ENCODE measurements around the gene FOSL1.

FOSL1 gene

GRCh38 chr11:65863889-65864705 lies 36.1 kb downstream of the FOSL1 start:
- DNase-seq (ENCODE audit: low read depth, low spot score) = no peak

- DNase-seq (ENCODE audit: low read depth, low spot score) = no peak
Measured at GRCh38 chr11:65862941-65863888, 37.0 kb downstream of the FOSL1 start.

- no peak for DNase-seq (ENCODE audit: low read depth, low spot score)
Measured at GRCh38 chr11:65862191-65862735, 37.9 kb downstream of the FOSL1 start.

- no peak for DNase-seq (ENCODE audit: low read depth, low spot score)
Measured at GRCh38 chr11:65861533-65862183, 38.5 kb downstream of the FOSL1 start.

GRCh38 chr11:65861165-65861505 lies 39.1 kb downstream of the FOSL1 start:
- DNase-seq (ENCODE audit: low read depth, low spot score) = no peak

GRCh38 chr11:65860278-65861164 lies 39.7 kb downstream of the FOSL1 start, which contains the start of gene MUS81:
Gene MUS81 (plus strand): TSS chr11:65860433. CDS start chr11:65860754, 321 bp downstream.
- peak; percentile 96 for DNase-seq (ENCODE audit: low read depth, low spot score)

GRCh38 chr11:65859812-65860277 lies 40.3 kb downstream of the FOSL1 start:
- DNase-seq (ENCODE audit: low read depth, low spot score) = no peak

- peak; percentile 98 for DNase-seq (ENCODE audit: low read depth, low spot score)
Measured at GRCh38 chr11:65859095-65859811, 40.9 kb downstream of the FOSL1 start.

- DNase-seq (ENCODE audit: low read depth, low spot score) = no peak
Measured at GRCh38 chr11:65858681-65859087, 41.5 kb downstream of the FOSL1 start.

- DNase-seq (ENCODE audit: low read depth, low spot score) = peak; percentile 93
Measured at GRCh38 chr11:65857853-65858680, 42.1 kb downstream of the FOSL1 start, which contains the start of gene CFL1. Gene CFL1 (minus strand): TSS chr11:65858180. CDS start chr11:65858099, 81 bp downstream.

GRCh38 chr11:65857500-65857852 lies 42.7 kb downstream of the FOSL1 start:
- no peak for DNase-seq (ENCODE audit: low read depth, low spot score)

GRCh38 chr11:65856689-65857499 lies 43.3 kb downstream of the FOSL1 start:
- no peak for DNase-seq (ENCODE audit: low read depth, low spot score)

- no peak for DNase-seq (ENCODE audit: low read depth, low spot score)
Measured at GRCh38 chr11:65855927-65856363, 44.2 kb downstream of the FOSL1 start.

- no peak for DNase-seq (ENCODE audit: low read depth, low spot score)
Measured at GRCh38 chr11:65854852-65855837, 45.0 kb downstream of the FOSL1 start.

GRCh38 chr11:65854161-65854592 lies 46.0 kb downstream of the FOSL1 start:
- no peak for DNase-seq (ENCODE audit: low read depth, low spot score)

GRCh38 chr11:65853246-65853979 lies 46.8 kb downstream of the FOSL1 start:
- no peak for DNase-seq (ENCODE audit: low read depth, low spot score)
